CD4-positive, alpha-beta T cell treated with Interferon alpha-2 for 1 hour (primary cell): Measurements from ENCODE around the gene HOXD3.

Experiments used
- DNase-seq, 2 donors: peaks; one replicate each; pipeline ENCODE4 v3.0.0-alpha.2; 2020 to 2022

Gene HOXD3

DNA sequence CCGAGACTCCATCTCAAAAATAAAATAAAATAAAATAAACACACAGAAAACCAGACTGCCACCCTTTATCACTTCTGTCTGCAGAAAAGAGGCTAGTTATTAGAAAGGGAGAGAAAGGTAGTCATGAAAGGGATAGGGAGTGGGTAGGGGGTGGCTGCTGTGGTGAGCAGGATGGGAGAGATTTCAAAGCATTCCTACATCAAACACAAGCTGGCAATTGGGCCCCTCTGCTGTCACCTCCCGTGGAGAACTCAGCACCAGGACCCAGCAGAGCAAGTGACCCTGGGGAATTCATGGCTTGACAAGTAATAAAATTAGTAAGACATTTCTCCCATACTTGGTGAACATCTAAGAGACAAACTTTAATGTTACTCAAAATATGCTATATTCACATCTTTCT is 27.6 kb downstream of the HOXD3 start:
- DNase-seq: no peak

DNA sequence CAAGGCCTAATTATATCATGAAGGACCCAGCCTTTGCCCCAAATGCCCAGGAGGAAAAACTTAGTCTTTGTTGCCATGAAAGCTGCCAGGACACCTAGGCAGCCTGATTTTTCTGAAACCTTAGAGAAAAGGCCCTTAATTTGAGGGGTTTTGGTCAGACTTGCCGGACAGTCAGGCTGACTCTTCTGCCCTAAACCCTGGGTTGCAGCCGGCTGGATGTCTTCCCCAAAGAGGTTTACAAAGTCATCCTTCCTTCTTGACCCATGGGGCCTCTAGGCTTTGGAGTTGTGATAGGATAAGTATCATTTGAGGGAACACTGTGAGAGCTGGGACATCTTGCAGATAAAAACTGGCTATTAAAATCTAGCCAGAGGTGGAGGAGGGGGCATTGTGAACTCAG is 28.9 kb downstream of the HOXD3 start:
- no peak for DNase-seq

DNA sequence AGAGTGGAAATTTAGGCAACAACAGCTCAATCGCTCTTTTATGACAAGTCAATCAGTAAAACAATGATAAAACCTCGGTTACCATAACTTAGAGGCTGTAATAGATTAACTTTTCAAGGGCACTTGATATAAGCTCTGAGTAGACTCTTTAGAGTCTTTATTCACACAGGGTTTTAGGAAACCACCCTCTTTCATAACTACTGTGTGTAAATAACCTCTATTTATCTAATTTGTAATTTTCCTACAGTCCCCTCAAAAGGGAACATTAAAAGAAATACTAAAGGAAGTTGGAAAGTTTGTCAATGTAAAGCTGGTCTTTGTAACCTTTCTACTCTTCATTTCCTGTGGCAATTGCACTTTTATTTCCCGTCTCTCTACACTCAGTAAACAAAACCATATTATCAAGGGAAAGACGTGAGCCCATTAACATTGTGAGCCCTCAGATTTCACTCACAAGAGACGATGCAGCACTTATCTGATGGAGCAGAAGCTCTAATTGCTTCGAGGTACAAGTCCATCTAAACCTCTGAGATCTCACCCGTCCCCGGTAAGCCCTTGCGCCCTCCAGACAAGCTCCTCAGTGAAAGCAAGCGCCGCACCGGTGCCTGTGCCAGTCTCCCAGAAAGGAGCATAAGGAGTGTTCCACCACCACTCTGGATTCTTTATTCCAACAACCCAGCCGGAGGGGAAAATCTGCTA is 30.2 kb downstream of the HOXD3 start:
- no peak for DNase-seq

DNA sequence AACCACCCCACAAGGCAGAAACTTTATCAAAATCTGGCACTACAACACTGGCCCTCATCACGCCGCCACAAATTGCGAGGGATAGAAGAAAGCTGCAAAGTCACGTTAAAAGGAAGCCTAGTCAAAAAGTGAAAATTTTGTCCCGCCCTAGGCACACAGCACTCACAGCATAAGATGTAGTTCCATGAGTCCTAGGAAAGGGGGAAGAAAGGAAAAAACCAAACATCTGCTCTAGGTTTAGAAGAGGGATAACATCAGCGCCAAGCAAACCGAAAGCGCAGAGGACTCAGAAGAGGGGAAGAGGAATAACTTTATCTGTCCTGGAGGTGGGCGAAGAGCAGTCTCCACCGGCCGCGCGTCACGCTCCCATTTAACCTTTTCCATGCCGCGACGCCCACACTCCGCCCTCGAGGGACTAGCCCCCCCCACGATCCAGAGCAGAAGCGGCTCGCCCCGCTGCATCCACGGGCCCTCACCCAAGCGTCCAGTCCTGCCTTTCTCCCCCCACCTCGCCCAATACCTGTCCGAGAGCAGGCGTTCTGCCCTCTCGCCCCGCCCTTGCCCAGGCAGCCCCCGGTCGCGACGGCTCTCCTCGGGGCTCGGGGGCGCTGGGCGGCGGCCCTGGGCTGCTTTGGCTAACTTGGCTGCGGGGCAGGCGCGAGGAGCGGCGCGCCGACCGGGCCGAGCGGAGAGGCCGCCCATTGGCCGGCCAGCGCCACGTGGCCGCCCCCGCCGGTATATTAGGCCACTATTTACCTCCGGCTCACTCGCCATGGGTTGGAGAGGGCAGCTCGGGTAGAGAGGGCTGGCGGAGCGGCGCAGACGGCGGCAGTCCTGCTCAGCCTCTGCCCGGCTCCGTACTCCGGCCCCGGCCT is 31.0 kb downstream of the HOXD3 start, which contains the start of gene HOXD1:
Gene HOXD1, plus strand, starts transcription at position 770 of the 875 bp plus-strand sequence. CDS start 134 bp downstream, outside the sequence.
- no peak for DNase-seq

DNA sequence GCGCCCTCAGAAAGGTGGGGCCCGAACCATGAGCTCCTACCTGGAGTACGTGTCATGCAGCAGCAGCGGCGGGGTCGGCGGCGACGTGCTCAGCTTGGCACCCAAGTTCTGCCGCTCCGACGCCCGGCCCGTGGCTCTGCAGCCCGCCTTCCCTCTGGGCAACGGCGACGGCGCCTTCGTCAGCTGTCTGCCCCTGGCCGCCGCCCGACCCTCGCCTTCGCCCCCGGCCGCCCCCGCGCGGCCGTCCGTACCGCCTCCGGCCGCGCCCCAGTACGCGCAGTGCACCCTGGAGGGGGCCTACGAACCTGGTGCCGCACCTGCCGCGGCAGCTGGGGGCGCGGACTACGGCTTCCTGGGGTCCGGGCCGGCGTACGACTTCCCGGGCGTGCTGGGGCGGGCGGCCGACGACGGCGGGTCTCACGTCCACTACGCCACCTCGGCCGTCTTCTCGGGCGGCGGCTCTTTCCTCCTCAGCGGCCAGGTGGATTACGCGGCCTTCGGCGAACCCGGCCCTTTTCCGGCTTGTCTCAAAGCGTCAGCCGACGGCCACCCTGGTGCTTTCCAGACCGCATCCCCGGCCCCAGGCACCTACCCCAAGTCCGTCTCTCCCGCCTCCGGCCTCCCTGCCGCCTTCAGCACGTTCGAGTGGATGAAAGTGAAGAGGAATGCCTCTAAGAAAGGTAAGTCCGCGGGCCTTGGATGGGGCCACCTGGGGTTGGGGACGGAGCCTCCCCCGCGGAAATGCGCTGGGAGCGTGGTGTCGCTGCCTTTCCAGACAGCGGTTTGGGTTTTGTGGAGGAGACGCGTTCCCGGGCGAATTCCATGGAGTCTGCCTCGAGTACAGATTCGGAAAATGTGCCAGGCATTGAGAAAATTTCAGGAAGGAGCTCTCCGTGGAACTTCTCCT is 31.9 kb downstream of the HOXD3 start:
- DNase-seq: no peak

DNA sequence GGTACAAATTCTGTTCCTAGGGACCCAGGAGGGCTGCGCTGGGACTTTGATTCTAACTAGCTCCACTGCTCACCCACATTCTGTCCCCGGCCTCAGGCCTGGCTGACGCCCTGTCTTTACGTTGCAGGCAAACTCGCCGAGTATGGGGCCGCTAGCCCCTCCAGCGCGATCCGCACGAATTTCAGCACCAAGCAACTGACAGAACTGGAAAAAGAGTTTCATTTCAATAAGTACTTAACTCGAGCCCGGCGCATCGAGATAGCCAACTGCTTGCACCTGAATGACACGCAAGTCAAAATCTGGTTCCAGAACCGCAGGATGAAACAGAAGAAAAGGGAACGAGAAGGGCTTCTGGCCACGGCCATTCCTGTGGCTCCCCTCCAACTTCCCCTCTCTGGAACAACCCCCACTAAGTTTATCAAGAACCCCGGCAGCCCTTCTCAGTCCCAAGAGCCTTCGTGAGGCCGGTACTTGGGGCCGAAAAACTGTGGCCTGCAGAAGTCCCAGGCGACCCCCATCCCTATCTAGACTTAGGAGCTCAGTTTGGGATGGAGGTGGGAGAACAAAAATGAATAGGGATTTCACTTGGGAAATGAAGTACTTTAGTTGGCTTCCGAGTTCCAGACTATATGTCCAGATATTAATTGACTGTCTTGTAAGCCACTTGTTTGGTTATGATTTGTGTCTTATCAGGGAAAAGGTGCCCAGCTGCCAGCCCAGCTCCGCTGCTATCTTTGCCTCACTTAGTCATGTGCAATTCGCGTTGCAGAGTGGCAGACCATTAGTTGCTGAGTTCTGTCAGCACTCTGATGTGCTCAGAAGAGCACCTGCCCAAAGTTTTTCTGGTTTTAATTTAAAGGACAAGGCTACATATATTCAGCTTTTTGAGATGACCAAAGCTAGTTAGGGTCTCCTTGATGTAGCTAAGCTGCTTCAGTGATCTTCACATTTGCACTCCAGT is 32.9 kb downstream of the HOXD3 start:
- no peak for DNase-seq

DNA sequence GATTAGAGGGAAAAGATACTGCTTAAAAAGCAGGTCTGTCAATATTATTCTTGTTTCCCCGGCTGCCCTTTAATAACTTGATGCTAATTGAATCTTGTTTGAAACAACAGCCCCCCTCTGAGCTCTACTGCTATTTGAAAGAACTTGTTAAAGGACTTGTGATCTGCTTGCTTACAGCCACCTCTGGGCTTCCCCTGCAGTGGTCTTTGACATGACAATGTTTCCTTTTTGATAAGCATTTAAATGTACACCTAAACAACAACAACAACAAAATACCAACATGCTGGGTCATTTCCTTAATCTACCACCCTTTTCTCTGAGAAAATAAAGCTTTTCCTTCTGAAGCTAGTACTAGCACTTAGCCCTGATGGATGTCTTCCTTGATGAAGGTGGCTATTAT is 35.2 kb downstream of the HOXD3 start:
- no peak for DNase-seq

DNA sequence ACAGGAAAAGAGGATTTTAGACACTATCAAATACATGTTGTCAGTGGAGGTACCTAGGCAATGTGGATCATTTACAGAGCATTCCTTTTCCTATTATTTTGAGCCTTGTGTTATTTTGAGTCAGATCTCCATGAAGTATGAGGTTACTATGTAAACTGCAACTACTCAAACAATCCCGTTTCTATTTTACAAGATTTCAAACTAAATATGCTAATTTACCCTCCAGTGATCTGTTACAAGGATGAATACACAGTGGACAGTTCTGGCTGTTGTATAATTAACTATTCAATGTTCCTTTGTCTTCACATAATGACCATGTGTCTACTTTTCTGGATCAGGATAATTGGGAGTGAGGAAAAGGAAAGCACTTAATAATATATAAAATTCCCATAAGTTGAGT is 35.9 kb downstream of the HOXD3 start:
- no peak for DNase-seq

DNA sequence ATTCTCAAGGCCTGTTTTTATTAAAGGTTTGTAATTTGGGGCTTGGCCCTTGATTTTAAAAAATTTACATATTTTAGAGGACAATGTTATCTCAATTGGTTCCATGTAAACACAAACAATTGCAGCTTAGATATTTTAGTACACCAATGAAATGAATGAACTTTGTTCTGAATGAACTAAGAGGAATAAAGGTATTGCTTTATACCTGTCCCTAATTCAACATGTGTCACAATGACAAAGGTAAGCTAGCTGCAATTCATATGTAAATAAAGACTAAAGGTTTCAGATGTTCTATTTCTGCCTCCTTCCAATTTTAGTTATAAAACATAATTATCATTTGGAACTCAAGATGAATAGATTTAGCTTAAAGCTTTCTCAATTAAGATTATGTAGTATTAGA is 42.8 kb downstream of the HOXD3 start:
- no peak for DNase-seq

DNA sequence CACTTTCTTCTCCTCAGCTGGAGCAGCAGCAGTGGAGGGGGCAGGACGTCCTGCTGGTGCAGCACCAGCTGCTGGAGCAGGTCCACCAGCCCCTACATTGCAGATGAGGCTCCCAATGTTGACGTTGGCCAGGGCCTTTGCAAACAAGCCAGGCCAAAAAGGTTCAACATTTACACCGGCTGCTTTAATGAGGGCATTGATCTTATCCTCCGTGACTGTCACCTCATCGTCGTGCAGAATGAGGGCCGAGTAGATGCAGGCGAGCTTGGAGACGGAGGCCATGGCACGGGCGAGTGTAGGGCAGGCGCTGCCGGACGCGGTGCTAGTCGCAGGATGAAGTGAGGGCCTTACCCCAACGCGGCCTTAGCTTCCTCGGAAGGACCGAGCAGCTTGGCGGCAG is 43.9 kb downstream of the HOXD3 start:
- DNase-seq: no peak

DNA sequence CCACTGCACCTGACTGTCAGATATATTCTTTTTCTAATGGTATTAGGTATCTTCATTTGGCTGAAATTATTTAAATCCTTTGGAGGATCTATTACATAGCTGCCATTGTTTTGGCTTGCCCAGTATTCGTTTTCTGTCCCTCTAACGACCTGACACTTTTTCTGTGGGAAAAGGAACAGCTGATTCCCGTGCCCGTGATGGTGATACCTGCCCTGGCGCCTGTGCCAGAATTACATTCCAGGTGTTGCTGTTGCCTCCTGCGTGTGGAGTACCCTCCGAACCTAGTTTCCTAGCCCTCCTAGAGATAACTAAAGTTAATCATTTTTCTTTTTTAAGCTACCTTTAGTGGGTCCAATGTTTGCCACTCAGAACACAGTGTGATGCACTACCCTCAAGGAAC is 45.4 kb downstream of the HOXD3 start:
- no peak for DNase-seq

DNA sequence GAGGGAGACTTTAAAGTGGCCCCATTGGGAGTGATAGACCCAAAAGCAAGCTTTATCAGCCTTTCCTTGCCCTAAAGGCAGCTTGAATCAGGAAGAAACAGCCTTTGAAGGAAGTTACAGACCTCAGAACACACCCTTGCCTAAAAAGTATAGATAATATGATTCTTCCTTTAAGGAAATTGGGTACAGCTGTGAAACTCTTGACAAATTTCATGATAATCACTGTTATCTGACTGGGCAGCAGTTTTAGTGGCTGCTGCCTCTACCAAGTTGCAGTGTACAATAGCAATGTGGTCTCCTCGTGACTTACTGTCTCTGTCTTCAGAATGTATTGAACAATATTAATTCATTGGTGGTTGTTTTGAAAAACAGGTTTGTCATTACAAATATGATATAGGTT is 48.0 kb downstream of the HOXD3 start:
- DNase-seq: no peak

DNA sequence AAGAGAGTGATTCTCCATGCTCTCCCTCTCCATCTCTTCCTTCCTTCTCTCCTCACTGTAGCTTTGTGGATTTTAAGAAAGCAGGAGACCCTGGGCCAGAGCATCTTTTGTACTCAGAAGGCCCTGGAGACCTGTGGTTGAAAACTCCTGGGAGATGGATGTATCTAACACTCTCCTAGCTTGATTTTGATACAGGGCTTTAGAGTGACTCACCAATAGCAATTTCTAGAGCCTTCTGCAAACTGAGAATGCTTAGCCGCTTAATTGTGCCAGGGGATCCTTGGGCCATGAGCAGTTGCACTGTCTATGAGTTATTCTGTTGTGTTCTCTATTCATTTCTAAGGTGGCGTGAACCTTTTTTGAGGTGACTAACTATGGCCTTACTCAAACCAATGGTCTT is 49.0 kb downstream of the HOXD3 start:
- no peak for DNase-seq

DNA sequence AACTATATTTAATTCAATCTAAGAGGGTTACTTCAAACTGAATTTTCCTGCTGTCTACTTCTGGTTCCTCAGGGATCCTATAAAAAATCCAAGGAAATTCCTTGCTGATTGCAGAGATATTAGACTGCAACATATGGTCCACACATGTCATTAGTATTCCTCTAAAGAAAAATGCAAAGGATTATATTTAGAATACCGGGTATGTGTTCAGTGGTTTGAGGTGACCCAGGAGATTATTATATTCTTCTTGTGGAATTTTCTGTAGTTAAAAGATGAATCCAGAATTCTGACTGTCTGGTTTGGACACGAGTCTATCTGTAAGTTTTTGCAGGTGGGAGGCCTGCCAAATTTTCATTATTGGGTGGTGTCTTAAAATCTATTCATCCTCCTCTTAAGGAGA is 49.6 kb downstream of the HOXD3 start:
- DNase-seq: no peak

DNA sequence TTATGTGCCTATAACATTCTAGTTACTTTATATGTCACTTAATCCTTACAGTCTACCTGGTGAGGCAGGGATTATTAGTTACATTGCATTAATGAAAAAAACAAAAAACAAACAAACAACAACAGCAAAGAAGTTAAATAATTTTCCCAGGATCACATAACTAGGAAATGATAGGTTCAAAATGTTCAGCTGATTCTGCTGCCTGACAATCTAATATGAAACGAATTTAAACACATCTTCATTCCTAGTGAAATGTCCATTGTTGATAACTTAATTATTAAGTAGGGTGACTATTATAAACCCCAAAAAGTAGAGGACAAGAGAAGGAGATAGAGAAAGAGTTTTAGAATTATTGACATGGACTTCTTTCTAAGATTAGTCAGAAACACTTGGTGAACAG is 54.0 kb downstream of the HOXD3 start:
- DNase-seq: no peak

DNA sequence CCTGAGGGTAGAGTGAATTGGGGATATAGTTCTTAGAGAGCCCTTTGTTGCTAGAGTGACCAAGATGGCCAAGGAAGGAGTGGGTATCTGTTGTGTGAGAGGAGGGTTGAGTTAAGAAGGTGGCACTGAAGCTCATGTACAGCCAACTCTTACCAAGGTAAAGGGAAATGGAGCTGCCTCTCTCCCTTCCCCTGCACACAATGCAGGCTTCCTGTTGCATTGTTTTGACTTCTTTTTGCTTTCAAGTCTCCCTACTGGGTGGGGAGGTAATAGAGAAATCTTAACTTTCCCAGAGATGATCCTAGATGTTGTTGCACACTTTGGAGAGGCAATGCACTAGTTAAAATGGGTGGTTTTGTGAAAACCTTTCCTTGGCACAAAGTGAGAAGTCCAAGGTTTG is 55.2 kb downstream of the HOXD3 start:
- no peak for DNase-seq

DNA sequence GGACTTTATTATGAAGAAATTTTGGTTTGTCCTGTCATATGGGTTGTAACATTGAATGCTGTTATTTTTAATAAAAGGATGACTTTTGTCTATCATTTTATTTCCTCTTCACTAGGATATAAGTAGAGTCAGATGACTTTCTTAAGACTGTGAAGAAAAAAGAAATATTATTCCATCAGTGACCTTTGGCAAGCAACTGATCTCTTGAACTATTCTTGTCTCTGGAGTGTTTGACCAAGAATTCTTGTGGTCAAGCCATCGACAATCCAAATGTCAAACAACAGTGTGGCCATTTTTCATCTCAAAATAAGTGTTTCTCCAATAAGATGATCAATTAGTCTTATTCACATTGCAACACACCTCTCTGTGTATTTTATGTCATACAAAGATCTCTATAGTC is 56.3 kb downstream of the HOXD3 start:
- DNase-seq: no peak
